Activated naive CD8-positive, alpha-beta T cell treated with anti-CD3 and anti-CD28 coated beads, Interleukin-2, amount 10 ng/mL, durations not matched to agents 7 days and 5 days (primary cell): Measurements from ENCODE around the gene AKR7A2. TPM values are rescaled to one million over a fixed set of nuclear protein-coding genes. Genes with fewer than 3 reads are reported as not detected.
A peak's percentile ranks its signal among the peaks of the same experiment; 100 is the strongest.
"Not testable (repeated sequence)": the region's sequence is repeated elsewhere in the genome, so short reads cannot be mapped to it uniquely, and the experiment has no call there.

Experiments used
- ATAC-seq: fragments of 150-1000 bp; cut with Tn5 transposase; one replicate; pipeline ENCODE4 v1.10.0; 2021; ENCODE audit warnings: low read depth, moderate library complexity
- POLR2A ChIA-PET: fragments of 350-600 bp; sonication (Branson Sonifier 250); formaldehyde crosslinking; loops from one replicate; lab custom pipeline; 2021; ENCODE audit warnings: antibody characterized with exemption; lab: Charles Lee
- DNase-seq: peaks from one replicate; pipeline ENCODE4 v3.0.0; 2021
- H3K27ac Mint-ChIP-seq: one replicate; pipeline ENCODE4 v1.8.0; 2022; ENCODE audit warnings: mild to moderate bottlenecking, mixed read lengths
- H3K27me3 Mint-ChIP-seq: one replicate; pipeline ENCODE4 v1.8.0; 2022; ENCODE audit warnings: mild to moderate bottlenecking, moderate library complexity, mixed read lengths
- H3K36me3 Mint-ChIP-seq: one replicate; pipeline ENCODE4 v1.8.0; 2021; ENCODE audit warnings: mild to moderate bottlenecking, mixed read lengths
- H3K4me1 Mint-ChIP-seq: one replicate; pipeline ENCODE4 v1.8.0; 2021; ENCODE audit warnings: mixed read lengths
- H3K4me3 Mint-ChIP-seq: one replicate; pipeline ENCODE4 v1.8.0; 2022; ENCODE audit warnings: mild to moderate bottlenecking, moderate library complexity, mixed read lengths
- H3K9me3 Mint-ChIP-seq: one replicate; pipeline ENCODE4 v1.8.0; 2021; ENCODE audit warnings: mixed read lengths
- total RNA-seq, 2 experiments: library from RNA; stranded (reverse); gene quantifications; one replicate each; pipeline ENCODE4 v1.2.3, GENCODE V29; 2021

The AKR7A2 gene
- total RNA-seq, 2 experiments from 2014 or later, result 48.5 to 49.6 TPM

GRCh38 chr1:19312782-19313635, 1.1 kb upstream of the AKR7A2 start:
- ATAC-seq, result no peak
- POLR2A ChIA-PET, result interaction anchor here (1.0 kb wide), 1 partner anchor 17 kb away, joined by 3 read pairs; no protein-coding TSS in a partner anchor
- no peaks in the 10 kb centered on the region for H3K9me3 Mint-ChIP-seq
- peak overlapping the region; percentile 5 for H3K27ac Mint-ChIP-seq
- H3K4me1 Mint-ChIP-seq, result peaks cover 39% of the 10 kb centered on the region
- peak; percentile 31 for DNase-seq
- peak overlapping the region; percentile 51 for H3K4me3 Mint-ChIP-seq
- no peaks in the 10 kb centered on the region for H3K27me3 Mint-ChIP-seq
- H3K36me3 Mint-ChIP-seq, result no peaks in the 10 kb centered on the region

- Mint-ChIP-seq H3K27me3 (no peaks in the 10 kb centered on the region), H3K4me3 (peak overlapping the region; percentile 95), H3K36me3 (peaks cover 8% of the 10 kb centered on the region), H3K4me1 (peaks cover 38% of the 10 kb centered on the region), H3K27ac (peak overlapping the region; percentile 83), H3K9me3 (no peaks in the 10 kb centered on the region)
- POLR2A ChIA-PET, result interaction anchor here (0.8 kb wide), 1 partner anchor 101 kb away, joined by 3 read pairs; the partner anchor contains the start of gene UBR4
- DNase-seq, result no peak
- peak; percentile 28 for ATAC-seq
Observed at GRCh38 chr1:19311503-19311930, 427 bp downstream of the AKR7A2 start.

GRCh38 chr1:19310720-19311502, 1.0 kb downstream of the AKR7A2 start:
- ATAC-seq (no peak), DNase-seq (no peak)
- H3K27me3 Mint-ChIP-seq, result no peaks in the 10 kb centered on the region
- POLR2A ChIA-PET, result interaction anchor here (0.8 kb wide), 1 partner anchor 100 kb away, joined by 3 read pairs; the partner anchor contains the start of gene UBR4
- H3K4me3 Mint-ChIP-seq, result peak overlapping the region; percentile 95
- H3K36me3 Mint-ChIP-seq, result peaks cover 8% of the 10 kb centered on the region
- no peaks in the 10 kb centered on the region for H3K9me3 Mint-ChIP-seq
- peaks cover 33% of the 10 kb centered on the region for H3K4me1 Mint-ChIP-seq
- peak overlapping the region; percentile 83 for H3K27ac Mint-ChIP-seq

GRCh38 chr1:19310061-19310460, 1.9 kb downstream of the AKR7A2 start:
- Mint-ChIP-seq H3K27me3 (no peaks in the 10 kb centered on the region), H3K4me1 (peaks cover 26% of the 10 kb centered on the region), H3K9me3 (no peaks in the 10 kb centered on the region), H3K4me3 (no peak overlapping the region), H3K27ac (no peak overlapping the region), H3K36me3 (peaks cover 11% of the 10 kb centered on the region)
- no peak for ATAC-seq
- POLR2A ChIA-PET, result no interaction called here
- DNase-seq, result no peak

GRCh38 chr1:19309123-19309813, 2.7 kb downstream of the AKR7A2 start:
- peak overlapping the region; percentile 26 for H3K27ac Mint-ChIP-seq
- no peak overlapping the region for H3K4me3 Mint-ChIP-seq
- DNase-seq (no peak), ATAC-seq (no peak)
- POLR2A ChIA-PET, result no interaction called here
- H3K27me3 Mint-ChIP-seq, result no peaks in the 10 kb centered on the region
- peaks cover 14% of the 10 kb centered on the region for H3K36me3 Mint-ChIP-seq
- peaks cover 22% of the 10 kb centered on the region for H3K4me1 Mint-ChIP-seq
- no peaks in the 10 kb centered on the region for H3K9me3 Mint-ChIP-seq

- POLR2A ChIA-PET, result no interaction called here
- DNase-seq, result no peak
- H3K36me3 Mint-ChIP-seq, result peaks cover 19% of the 10 kb centered on the region
- H3K27ac Mint-ChIP-seq, result no peak overlapping the region
- H3K4me3 Mint-ChIP-seq, result no peak overlapping the region
- no peaks in the 10 kb centered on the region for H3K9me3 Mint-ChIP-seq
- ATAC-seq, result no peak
- no peaks in the 10 kb centered on the region for H3K27me3 Mint-ChIP-seq
- peaks cover 19% of the 10 kb centered on the region for H3K4me1 Mint-ChIP-seq
Observed at GRCh38 chr1:19308509-19308907, 3.4 kb downstream of the AKR7A2 start.

- POLR2A ChIA-PET, result no interaction called here
- H3K36me3 Mint-ChIP-seq, result peaks cover 22% of the 10 kb centered on the region
- H3K4me1 Mint-ChIP-seq, result peaks cover 14% of the 10 kb centered on the region
- H3K4me3 Mint-ChIP-seq, result no peak overlapping the region
- DNase-seq, result no peak
- no peaks in the 10 kb centered on the region for H3K27me3 Mint-ChIP-seq
- no peak for ATAC-seq
- H3K9me3 Mint-ChIP-seq, result no peaks in the 10 kb centered on the region
- H3K27ac Mint-ChIP-seq, result no peak overlapping the region
Observed at GRCh38 chr1:19307794-19308508, 4.0 kb downstream of the AKR7A2 start.

GRCh38 chr1:19306941-19307340, 5.0 kb downstream of the AKR7A2 start:
- Mint-ChIP-seq H3K36me3 (peaks cover 25% of the 10 kb centered on the region), H3K9me3 (no peaks in the 10 kb centered on the region), H3K27ac (no peak overlapping the region), H3K27me3 (no peaks in the 10 kb centered on the region), H3K4me1 (peaks cover 12% of the 10 kb centered on the region), H3K4me3 (no peak overlapping the region)
- no peak for DNase-seq
- no peak for ATAC-seq
- POLR2A ChIA-PET, result no interaction called here

- ATAC-seq, result no peak
Observed at GRCh38 chr1:19305880-19306279, 6.1 kb downstream of the AKR7A2 start.

GRCh38 chr1:19304081-19304480, 7.9 kb downstream of the AKR7A2 start:
- peaks cover 28% of the 10 kb centered on the region for H3K36me3 Mint-ChIP-seq
- DNase-seq, result not testable (repeated sequence)

More at GRCh38 chr1:19305880-19306279, 6.1 kb downstream of the AKR7A2 start:
- no peak overlapping the region for H3K27ac Mint-ChIP-seq
- no peaks in the 10 kb centered on the region for H3K27me3 Mint-ChIP-seq
- H3K4me1 Mint-ChIP-seq, result peaks cover 6% of the 10 kb centered on the region
- no peak for DNase-seq
- no peak overlapping the region for H3K4me3 Mint-ChIP-seq
- POLR2A ChIA-PET, result interaction anchor here (0.6 kb wide), 1 partner anchor 61 kb away, joined by 4 read pairs; no protein-coding TSS in a partner anchor
- peaks cover 25% of the 10 kb centered on the region for H3K36me3 Mint-ChIP-seq
- H3K9me3 Mint-ChIP-seq, result no peaks in the 10 kb centered on the region

GRCh38 chr1:19300211-19300610, 11.7 kb downstream of the AKR7A2 start:
- ATAC-seq (no peak), DNase-seq (no peak)
- POLR2A ChIA-PET, result no interaction called here
- H3K27ac Mint-ChIP-seq, result no peak overlapping the region
- H3K4me3 Mint-ChIP-seq, result no peak overlapping the region
- H3K9me3 Mint-ChIP-seq, result peaks cover 7% of the 10 kb centered on the region
- H3K27me3 Mint-ChIP-seq, result no peaks in the 10 kb centered on the region
- H3K36me3 Mint-ChIP-seq, result peaks cover 17% of the 10 kb centered on the region
- no peaks in the 10 kb centered on the region for H3K4me1 Mint-ChIP-seq

More at GRCh38 chr1:19304081-19304480, 7.9 kb downstream of the AKR7A2 start:
- ATAC-seq, H3K4me3 Mint-ChIP-seq, H3K27me3 Mint-ChIP-seq, H3K4me1 Mint-ChIP-seq, H3K27ac Mint-ChIP-seq, H3K9me3 Mint-ChIP-seq, POLR2A ChIA-PET: not testable (repeated sequence)

- H3K4me3 Mint-ChIP-seq, result no peak overlapping the region
- DNase-seq (no peak), ATAC-seq (no peak)
- no peak overlapping the region for H3K27ac Mint-ChIP-seq
- POLR2A ChIA-PET, result no interaction called here
- H3K9me3 Mint-ChIP-seq, result peaks cover 18% of the 10 kb centered on the region
- peaks cover 5% of the 10 kb centered on the region for H3K27me3 Mint-ChIP-seq
- H3K36me3 Mint-ChIP-seq, result peaks cover 8% of the 10 kb centered on the region
- no peaks in the 10 kb centered on the region for H3K4me1 Mint-ChIP-seq
Observed at GRCh38 chr1:19294638-19295037, 17.3 kb downstream of the AKR7A2 start.
